Spleen (tissue), 7 donors: ENCODE measurements around the gene HOXB9.

Experiments
- POLR2A ChIP-seq, 3 donors: fragments of 450-650 bp; IDR thresholded peaks; one replicate each; pipeline ENCODE4 v1.5.1; 2017; ENCODE audit warnings: antibody characterized with exemption in 3 of 3, mild to moderate bottlenecking in 1 of 3
- TF ChIP-seq, protein P1 (sequence below), 11 experiments: fragments of 200-600 bp in 7 of 11; fragments of 450-650 bp in 4 of 11; sonication (generic) in 4 of 11; IDR thresholded peaks in 8 of 11; conservative IDR thresholded peaks in 3 of 11; 1 replicate in 7 of 11; 2 replicates in 4 of 11; pipeline versions ENCODE4 v1.4.0 to v1.8.0; 2016 to 2021; ENCODE audit warnings: antibody characterized with exemption in 11 of 11, inconsistent platforms in 4 of 11, mild to moderate bottlenecking in 1 of 11
- donor health status: DM: no; HTN: no; CAD: no; lungs with moderate emphysema.
- donor health status: DM: no; HTN: no; CAD: no.
- donor health status: DM: no; HTN: no; CAD: no.

DNA sequence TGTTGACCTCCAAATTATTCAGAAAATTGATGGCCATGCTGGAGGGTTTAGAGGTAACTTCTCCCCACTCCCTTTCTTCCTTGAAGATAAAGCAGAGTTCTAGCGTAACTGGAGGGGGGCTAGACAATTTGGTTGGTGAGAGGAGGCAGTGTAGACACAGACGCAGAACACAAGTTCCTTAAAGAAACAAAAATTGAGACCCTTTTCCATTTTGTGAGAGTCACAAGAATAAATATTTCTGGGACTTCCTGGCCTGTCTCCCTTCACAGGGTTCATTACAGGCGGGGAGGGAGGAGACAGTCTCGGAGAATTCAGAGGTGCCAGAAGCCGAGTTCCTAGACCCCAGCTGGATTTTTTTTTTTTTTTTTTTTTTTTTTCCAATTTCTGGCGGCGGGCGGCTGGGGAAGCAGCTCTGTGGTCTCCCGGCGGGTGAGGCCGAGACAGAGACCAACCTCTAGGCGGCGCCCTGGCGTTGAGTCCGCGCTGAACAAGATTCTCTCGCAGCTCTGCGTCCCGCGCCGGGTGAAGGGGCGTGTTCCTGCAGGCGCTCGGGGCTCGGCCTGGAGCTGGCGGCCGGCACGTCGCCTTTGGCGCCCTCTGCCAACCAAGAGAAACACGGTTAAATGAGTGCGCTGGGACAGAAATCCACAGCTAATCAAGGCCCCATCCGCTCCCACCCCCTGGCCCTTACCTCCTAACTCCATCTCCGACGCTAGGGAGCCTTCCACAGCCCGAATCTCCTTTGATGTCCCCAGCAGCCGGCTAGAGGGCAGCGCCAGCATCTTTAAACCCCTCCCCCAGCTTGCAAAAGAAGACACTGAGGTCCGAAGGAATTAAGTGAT is 10.2 kb upstream of the HOXB9 start:
- TF ChIP-seq, protein P1, sequence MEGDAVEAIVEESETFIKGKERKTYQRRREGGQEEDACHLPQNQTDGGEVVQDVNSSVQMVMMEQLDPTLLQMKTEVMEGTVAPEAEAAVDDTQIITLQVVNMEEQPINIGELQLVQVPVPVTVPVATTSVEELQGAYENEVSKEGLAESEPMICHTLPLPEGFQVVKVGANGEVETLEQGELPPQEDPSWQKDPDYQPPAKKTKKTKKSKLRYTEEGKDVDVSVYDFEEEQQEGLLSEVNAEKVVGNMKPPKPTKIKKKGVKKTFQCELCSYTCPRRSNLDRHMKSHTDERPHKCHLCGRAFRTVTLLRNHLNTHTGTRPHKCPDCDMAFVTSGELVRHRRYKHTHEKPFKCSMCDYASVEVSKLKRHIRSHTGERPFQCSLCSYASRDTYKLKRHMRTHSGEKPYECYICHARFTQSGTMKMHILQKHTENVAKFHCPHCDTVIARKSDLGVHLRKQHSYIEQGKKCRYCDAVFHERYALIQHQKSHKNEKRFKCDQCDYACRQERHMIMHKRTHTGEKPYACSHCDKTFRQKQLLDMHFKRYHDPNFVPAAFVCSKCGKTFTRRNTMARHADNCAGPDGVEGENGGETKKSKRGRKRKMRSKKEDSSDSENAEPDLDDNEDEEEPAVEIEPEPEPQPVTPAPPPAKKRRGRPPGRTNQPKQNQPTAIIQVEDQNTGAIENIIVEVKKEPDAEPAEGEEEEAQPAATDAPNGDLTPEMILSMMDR (IDR thresholded peaks at IDR 0.05 in 8 of 11, conservative IDR thresholded peaks at IDR 0.05 in 3 of 11), result peak in 5 of 11 experiments; percentile 50 to 65 (median 53)
- no peak for TF ChIP-seq POLR2A (IDR thresholded peaks at IDR 0.05)
